HG02571 (cell line): ENCODE data around the gene SF3B2.

Source experiments
- ATAC-seq: cut with Tn5 transposase; IDR thresholded peaks from one replicate; pipeline ENCODE4 v1.9.1; 2021; ENCODE audit warnings: mild to moderate bottlenecking, moderate library complexity; ENCODE audit not compliant: unreplicated experiment

The SF3B2 gene

DNA sequence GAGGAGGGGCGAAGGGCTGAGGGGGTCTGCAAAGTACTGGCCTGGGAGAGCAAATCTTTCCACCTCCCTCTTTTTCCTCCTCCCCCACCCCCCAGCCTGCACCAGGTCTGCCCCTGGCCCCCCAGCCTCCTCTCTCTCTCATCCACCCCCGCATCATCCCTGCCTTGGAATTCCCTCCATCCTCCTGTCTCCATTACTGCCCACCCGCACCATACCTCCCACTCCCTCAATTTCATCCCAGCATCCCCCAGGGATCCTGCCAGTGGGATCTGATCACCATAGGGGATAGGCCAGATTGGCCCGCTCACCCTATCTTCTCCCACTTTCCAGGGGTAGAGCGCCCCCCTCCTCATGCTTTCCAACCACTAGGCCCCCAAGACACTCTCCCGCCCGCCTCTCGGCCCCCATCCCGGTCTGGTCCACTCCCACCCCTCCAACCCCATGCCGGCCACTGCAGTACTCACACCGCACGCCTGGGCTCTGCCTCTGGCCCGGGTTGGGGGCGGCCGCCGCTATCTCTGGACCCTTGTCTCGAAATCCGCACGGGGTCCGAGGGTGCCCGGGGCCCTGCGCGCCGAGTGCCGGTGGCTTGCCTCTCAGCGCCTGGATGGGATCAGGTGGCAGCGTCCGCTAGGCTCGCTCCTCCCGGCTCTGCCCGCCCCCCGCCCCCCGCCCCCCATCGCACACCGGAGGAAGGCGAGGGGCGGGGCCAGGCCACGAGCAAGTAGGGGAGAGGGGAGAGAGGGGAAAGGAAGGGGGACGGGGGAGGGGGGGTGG is 3.4 kb upstream of the SF3B2 start, which contains the start of gene GAL3ST3:
Gene GAL3ST3, minus strand, starts transcription at position 615 of the 777 bp plus-strand sequence. CDS start 3,746 bp downstream, outside the sequence.
- no peak for ATAC-seq

GRCh38 chr11:66050581-66051231 is 1.5 kb upstream of the SF3B2 start:
- no peak for ATAC-seq

DNA sequence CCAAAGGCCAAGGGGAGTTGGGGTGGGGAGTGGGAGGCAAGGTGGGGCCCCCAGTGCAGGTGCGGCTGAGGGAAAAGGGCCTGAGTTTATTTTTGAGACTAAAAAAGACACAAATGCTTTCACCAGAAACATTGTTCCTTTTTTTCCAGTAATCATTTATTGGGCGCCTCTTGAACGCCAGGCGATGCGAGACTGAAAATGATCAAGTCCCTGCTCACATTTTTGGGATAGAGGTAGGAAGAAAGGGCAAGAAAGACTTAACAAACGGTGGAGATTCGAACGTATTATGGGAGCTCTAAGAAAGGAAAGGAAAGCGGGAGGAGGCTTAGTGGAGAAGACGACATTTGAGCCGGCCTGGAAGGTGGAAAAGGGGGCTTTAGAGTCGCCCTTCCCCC is 796 bp upstream of the SF3B2 start:
- ATAC-seq = no peak

- no peak for ATAC-seq
These were observed 459 bp downstream of the SF3B2 start for GRCh38 chr11:66052664-66052982.

- no peak for ATAC-seq
These were observed 2.9 kb downstream of the SF3B2 start for GRCh38 chr11:66055021-66055420.

DNA sequence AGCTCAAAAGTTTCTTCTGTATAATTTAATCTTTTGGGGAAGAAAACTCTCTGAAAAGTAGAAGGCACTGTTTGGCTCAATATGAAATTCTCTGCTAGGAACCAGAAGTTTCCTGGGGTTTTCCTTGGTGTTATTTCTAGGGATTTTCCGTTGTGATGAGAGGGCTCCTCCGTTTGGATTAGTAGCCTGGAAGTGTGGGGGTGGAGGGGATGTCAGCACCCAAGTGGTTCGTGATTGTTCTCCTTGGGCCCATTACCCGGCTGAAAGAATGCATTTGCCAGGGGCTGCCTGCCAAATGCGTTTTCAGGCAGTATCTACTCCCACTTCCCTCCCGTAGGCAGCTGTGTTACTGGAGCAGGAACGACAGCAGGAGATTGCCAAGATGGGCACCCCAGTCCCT is 4.3 kb downstream of the SF3B2 start:
- no peak for ATAC-seq

GRCh38 chr11:66059966-66060680 is 8.0 kb downstream of the SF3B2 start:
- ATAC-seq = no peak

DNA sequence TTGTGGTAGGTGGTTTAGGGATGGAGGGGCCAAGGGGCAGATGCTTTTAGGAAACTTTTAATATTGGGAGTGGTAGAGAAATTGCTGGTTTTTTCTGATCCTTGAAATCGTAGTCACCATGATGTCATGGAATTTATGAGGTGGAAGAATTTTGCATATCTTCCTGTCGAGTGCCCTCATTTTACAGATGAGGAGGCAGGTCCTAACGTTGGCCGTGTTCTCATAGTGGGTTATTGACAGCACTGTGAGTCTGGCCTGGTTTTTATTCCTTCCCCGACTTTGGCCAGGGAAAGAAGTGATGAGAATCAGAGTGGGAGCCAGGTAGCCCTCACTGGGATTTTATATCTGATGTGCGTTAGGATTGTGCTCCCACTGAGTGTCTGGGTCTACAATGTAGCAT is 9.1 kb downstream of the SF3B2 start:
- ATAC-seq = no peak

DNA sequence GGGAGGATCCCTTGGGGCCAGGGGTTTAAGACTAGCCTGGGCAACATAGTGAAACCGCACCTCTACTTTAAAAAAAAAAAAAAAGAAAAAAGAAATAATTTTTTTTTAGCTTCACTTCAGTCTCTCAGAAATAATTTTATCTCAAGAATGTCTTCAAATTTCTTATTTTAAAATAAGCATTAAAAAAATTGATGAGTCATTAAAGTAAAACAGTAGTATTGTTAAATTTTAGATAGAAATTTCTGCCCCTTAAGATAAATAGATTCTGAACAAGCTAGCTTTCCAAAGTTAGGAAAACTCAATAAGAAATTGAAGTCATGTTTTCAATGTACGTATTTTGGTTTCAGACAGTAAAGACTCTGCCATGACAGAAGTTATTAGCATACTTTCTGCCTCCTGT is 10.2 kb downstream of the SF3B2 start:
- ATAC-seq = no peak

- ATAC-seq = no peak
These were observed 11.7 kb downstream of the SF3B2 start for GRCh38 chr11:66063900-66064299.

DNA sequence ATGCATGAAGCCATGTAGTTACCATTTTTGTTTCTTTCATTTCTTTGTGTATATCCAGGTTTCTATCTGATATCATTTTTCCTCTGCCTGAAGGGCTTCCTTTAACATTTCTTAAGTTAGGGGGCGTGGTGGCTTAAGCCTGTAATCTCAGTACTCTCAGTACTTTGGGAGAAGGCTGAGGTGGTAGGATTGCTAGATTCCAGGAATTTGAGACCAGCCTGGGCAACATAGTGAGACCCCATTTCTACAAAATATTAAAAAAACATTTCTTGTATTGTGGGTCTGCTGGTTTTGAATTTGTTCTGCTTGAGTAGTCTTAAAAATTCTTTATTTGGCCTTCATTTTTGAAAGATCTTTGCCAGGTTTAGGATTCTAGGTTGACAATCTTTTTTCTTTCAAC is 12.4 kb downstream of the SF3B2 start:
- no peak for ATAC-seq

- ATAC-seq = no peak
These were observed 14.6 kb downstream of the SF3B2 start for GRCh38 chr11:66066751-66067150.

DNA sequence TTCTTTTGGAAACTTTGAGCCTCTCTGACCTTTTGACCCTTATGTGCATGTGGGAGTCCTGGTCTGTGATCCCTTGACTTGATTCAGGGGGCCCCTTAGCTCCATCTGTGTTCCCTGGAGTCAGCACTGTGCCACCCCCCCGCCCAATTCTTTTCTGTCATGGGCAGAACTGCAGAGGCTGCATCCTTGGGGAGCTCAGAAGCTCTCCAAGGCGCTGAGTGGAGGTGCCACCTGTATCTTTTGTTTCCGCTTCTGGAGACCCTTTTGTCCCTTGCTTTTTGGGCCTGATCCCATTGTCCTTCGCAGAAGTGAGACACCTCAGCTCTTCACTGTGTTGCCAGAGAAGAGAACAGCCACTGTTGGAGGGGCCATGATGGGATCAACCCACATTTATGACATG is 15.5 kb downstream of the SF3B2 start:
- no peak for ATAC-seq

GRCh38 chr11:66068154-66068821 is 16.1 kb downstream of the SF3B2 start:
- ATAC-seq = no peak

DNA sequence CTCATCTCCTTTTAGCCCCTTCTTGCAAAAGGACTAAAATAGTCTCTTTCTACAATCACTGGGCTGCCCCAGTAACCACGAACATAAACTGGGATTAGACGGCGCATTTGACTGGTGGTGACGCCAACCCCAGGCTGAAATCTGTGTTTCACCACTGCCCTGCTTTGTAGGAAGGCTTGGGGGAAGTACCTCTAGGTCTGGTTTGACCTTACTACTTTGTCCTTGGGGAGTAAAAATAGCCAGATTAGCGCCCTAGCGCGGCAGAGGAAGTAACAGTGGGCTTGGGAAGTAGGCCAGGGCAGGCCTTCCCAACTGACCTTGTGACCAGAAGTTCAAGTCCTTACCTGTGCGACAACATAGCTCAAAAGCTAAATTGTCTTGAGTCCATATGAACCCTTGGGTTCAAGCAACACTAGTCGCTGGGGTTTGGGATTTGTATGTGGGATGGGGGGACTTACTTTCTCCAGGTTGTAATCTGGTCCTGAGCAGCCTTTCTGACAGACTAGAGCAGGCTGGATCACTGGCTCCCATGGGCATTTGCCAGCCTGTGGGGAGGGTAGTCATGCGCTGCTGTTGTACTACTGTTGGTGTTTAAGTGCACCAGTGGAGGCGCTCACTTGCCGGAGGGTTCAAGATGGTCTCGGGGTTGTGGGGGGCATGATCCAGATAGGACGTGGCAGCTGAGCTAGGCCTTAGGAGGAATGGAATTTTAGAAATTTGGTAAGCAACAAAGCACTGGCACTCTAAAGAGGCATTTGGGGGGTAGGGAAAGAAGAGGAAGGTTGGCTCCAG is 17.0 kb downstream of the SF3B2 start:
- peak; percentile 18 for ATAC-seq

GRCh38 chr11:66069715-66070603 is 17.8 kb downstream of the SF3B2 start, which contains the start of gene PACS1:
PACS1 (plus strand) TSS chr11:66070272; CDS start chr11:66070487, 215 bp downstream.
- ATAC-seq = peak; percentile 31

DNA sequence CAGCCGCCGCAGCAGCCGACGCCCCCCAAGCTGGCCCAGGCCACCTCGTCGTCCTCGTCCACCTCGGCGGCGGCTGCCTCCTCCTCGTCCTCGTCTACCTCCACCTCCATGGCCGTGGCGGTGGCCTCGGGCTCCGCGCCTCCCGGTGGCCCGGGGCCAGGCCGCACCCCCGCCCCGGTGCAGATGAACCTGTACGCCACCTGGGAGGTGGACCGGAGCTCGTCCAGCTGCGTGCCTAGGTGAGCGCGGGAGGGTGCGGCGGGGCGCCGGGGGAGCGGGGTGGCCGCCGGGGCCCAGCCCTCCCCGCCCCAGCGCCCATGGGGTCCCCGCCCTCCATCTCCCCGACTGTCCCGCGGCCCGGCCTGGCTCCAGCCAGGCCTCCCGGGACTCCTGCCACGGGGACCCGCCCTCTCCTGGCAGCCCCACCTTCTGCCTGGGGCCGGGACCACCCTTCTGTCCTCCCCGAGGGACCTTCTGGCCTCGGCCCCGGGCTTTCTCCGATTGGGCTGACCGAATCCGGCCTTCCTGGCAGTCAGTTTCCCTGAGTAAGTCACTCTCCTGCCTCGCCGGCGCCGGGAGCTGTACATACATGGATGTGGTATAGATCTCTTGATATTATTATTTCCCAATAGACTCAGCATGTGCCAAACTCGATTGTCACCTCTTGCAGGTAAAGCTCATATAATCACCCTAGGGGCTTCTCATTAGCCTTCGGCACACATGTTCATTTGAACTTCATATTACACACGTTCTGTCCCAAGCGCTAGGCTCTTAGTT is 18.6 kb downstream of the SF3B2 start:
- ATAC-seq = peak; percentile 21

DNA sequence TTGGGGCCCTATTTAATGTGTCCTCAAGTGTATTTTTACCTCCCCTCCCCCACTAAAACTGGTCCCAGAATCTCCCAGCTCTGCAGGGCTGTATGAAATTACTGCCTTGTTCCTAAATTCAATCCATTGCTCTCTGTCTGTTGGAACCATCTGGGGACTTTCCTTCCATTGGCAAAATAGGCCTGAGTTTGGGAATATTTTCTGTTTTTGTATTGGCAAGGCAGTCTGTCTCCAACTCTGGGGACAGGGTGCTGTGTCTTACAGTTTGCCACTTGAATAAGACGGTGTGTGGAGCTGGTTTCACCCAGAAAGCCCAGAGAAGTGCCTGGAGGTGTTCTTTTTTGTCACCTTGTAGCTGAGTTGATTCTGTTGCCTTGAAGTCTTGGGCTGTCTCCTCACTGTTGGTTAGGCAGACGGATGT is 19.2 kb downstream of the SF3B2 start:
- no peak for ATAC-seq

GRCh38 chr11:66072081-66072480 is 19.9 kb downstream of the SF3B2 start:
- ATAC-seq = no peak
